ENCODE measurements around the gene MUC6. TPM values are rescaled to one million over a fixed set of nuclear protein-coding genes. Genes with fewer than 3 reads are reported as not detected.

The MUC6 gene
- total and polyA plus RNA-seq, 3 donors from 2014 or later: 0.16 to 1.5 (median 0.19) TPM

DNA sequence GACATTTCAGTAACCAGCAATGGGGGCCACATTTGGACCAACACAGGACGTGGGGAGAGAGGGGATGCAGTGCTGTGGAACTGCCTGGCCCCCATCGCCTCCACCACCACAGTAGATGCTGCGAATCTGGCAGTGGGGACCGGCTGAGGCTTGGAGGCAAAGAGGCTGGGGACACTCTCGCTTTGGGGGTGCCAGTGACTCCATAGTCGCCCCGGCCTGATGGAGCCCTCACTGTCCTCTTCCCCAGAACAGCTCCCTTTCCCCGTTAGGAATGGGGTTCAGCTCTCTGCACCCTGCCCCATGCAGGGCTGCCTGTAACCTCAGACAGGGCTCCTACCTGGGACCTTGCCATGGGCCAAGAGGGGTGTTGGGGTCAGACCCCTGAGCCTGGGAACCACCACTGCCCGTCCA is 36.3 kb upstream of the MUC6 start:
- H3K36me3 ChIP-seq (ENCODE audit: low read depth, missing control alignments): no peaks in the 10 kb centered on the region
- no peaks in the 10 kb centered on the region for H3K9me3 ChIP-seq
- H3K27ac ChIP-seq: no peak overlapping the region
- H3K27me3 ChIP-seq: no peaks in the 10 kb centered on the region
- no peak for TF ChIP-seq POLR2A (IDR thresholded peaks at IDR 0.05)
- TF ChIP-seq, protein P1, sequence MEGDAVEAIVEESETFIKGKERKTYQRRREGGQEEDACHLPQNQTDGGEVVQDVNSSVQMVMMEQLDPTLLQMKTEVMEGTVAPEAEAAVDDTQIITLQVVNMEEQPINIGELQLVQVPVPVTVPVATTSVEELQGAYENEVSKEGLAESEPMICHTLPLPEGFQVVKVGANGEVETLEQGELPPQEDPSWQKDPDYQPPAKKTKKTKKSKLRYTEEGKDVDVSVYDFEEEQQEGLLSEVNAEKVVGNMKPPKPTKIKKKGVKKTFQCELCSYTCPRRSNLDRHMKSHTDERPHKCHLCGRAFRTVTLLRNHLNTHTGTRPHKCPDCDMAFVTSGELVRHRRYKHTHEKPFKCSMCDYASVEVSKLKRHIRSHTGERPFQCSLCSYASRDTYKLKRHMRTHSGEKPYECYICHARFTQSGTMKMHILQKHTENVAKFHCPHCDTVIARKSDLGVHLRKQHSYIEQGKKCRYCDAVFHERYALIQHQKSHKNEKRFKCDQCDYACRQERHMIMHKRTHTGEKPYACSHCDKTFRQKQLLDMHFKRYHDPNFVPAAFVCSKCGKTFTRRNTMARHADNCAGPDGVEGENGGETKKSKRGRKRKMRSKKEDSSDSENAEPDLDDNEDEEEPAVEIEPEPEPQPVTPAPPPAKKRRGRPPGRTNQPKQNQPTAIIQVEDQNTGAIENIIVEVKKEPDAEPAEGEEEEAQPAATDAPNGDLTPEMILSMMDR (IDR thresholded peaks at IDR 0.05): no peak
- peaks cover 7% of the 10 kb centered on the region for H3K4me1 ChIP-seq
- DNase-seq: no peak
- H3K4me3 ChIP-seq: no peak overlapping the region
- WGBS, 2 donors: 93% methylated on average over 9 of the region's 9 CpGs; no CpG with 5 or more reads in 1 of the 2 donors
- intact Hi-C loops (cut with DNase I; ENCODE audit: low total_unique reads): no loop called here

DNA sequence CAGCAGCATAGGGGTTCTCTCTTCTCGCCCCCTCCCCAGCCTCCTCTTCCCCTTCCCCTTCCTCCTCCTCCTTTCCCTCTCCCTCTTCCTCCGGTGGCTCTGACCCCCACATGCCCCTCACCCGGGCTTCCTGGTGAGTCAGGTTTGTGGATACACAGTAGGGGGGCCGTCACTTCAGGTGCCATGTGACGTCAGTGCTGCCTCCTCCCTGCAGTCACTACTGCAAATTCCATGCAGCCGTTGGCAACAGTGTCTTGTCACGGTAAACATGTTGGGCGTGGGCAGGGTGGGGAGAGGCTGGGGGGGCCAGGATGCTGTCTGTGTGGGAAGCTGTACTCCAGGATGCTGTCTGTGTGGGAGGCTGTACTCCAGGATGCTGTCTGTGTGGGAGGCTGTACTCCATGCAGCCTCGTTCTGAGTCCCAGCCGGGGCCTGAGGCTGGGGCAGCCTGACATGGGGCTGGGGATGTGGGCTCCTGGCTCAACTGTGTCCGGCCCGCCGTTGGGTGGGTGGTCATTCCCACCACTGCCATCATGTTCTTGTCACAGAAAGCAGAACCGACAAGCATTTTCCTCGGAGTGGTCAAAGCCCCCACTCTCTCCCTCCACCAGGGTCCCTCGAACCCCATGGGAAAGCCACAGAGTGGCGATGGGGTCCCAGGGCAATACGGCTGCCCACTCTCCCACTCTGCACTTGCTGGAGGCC is 35.8 kb upstream of the MUC6 start:
- no peak overlapping the region for H3K4me3 ChIP-seq
- no peak overlapping the region for H3K27ac ChIP-seq
- intact Hi-C loops (cut with DNase I; ENCODE audit: low total_unique reads): no loop called here
- 58 to 63% methylated on average over 17 to 18 of the region's 18 CpGs for WGBS, 2 donors
- no peaks in the 10 kb centered on the region for H3K9me3 ChIP-seq
- no peak for TF ChIP-seq POLR2A (IDR thresholded peaks at IDR 0.05)
- TF ChIP-seq, protein P1 (IDR thresholded peaks at IDR 0.05): no peak
- H3K27me3 ChIP-seq: no peaks in the 10 kb centered on the region
- H3K36me3 ChIP-seq (ENCODE audit: low read depth, missing control alignments): no peaks in the 10 kb centered on the region
- no peak for DNase-seq
- H3K4me1 ChIP-seq: peaks cover 7% of the 10 kb centered on the region

DNA sequence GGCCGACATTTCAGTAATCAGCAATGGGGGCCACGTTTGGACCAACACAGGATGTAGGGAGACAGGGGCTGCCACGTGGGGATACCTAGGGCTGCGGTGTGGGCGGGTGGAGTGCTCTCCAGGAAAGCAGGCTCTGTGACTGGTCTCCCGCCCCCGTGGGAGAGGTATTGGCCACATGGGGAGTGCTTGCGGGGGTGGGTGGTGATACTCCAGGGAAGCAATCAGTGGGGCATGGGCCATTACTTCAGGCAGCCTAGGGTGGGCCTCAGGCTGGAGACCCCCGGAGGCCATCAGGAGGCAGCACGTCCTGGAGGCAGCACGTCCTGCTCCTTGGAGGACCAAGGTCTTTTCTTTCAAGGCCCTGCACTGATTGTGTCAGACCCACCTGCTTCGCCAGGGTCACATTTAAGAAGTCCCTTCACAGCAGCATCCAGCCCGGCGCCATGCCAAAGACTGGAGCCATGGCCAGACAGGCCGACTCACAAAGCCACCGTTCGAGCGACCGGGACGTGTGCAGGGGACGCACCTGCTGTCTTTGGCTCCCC is 35.1 kb upstream of the MUC6 start:
- no peaks in the 10 kb centered on the region for H3K9me3 ChIP-seq
- intact Hi-C loops (cut with DNase I; ENCODE audit: low total_unique reads): no loop called here
- DNase-seq: no peak
- 69 to 75% methylated on average over 14 to 21 of the region's 21 CpGs for WGBS, 2 donors
- no peak overlapping the region for H3K4me3 ChIP-seq
- H3K4me1 ChIP-seq: peaks cover 7% of the 10 kb centered on the region
- no peak overlapping the region for H3K27ac ChIP-seq
- H3K36me3 ChIP-seq (ENCODE audit: low read depth, missing control alignments): no peaks in the 10 kb centered on the region
- H3K27me3 ChIP-seq: no peaks in the 10 kb centered on the region
- TF ChIP-seq, protein P1 (IDR thresholded peaks at IDR 0.05): no peak
- TF ChIP-seq POLR2A (IDR thresholded peaks at IDR 0.05): no peak

DNA sequence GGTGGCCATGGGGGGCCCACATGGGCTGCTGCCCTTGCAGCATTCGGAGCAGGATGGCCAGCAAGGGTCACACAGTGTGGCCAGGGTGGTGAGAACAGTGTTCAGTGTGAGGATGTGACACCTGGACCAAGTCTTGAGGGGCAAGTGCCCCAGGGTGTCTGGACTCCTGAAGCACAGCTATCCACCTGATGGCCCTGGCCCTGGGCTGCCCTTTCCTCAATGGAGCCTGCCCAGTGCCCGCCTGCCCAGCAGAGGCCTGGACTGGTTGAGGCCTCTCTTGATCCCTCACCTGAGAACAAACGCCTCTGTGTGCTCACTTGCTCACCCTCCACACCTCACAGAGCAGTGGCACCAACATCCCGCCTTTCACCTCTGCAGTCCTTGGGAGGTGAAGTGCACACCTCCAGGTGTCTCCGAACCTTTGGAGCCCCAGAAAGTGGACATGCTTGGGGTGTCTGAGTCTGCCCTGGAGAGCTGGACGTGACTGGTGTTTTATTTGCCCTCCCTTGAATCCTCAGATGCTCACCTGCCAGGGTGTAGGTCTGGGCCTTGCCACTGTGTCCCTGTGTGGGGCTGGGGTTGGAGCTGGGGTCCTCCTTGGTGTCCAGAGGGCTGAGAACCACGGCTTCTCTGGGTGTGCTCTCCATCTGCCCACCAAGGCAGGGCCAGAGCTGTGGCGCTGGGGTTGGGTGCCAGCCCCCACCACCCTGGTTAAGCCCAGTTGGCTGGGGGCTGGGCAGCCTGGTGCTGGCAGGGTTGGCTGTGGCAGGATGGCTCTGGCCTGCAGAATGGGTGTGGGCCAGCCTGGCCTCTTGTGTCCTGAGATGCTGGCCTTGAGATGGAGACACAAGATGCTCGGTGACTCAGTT is 34.3 kb upstream of the MUC6 start:
- 96 to 97% methylated on average over 4 to 9 of the region's 9 CpGs for WGBS, 2 donors
- intact Hi-C loops (cut with DNase I; ENCODE audit: low total_unique reads): no loop called here
- no peak for DNase-seq
- no peaks in the 10 kb centered on the region for H3K36me3 ChIP-seq (ENCODE audit: low read depth, missing control alignments)
- H3K27me3 ChIP-seq: no peaks in the 10 kb centered on the region
- no peak overlapping the region for H3K4me3 ChIP-seq
- no peaks in the 10 kb centered on the region for H3K9me3 ChIP-seq
- peaks cover 7% of the 10 kb centered on the region for H3K4me1 ChIP-seq
- no peak for TF ChIP-seq POLR2A (IDR thresholded peaks at IDR 0.05)
- TF ChIP-seq, protein P1 (IDR thresholded peaks at IDR 0.05): no peak
- no peak overlapping the region for H3K27ac ChIP-seq

Measured in testis (tissue), 3 donors.